ENCODE measurements around the gene A4GALT. TPM values are rescaled to one million over a fixed set of nuclear protein-coding genes. Genes with fewer than 3 reads are reported as not detected.

The A4GALT gene
- total RNA-seq, 2 donors from 2014 or later: 40.8 to 78.6 TPM

GRCh38 chr22:42643634-42644421, 76.8 kb downstream of the A4GALT start:
- Histone ChIP-seq H3K4me1 (peaks cover 0 to 88% of the 10 kb centered on the region in 2 donors), H3K4me3 (peak overlapping the region in 1 of 2 donors; percentile 38), H3K27me3 (no peaks in the 10 kb centered on the region), H3K27ac (peak overlapping the region; percentile 96 to 99), H3K36me3 (no peaks in the 10 kb centered on the region), H3K9me3 (no peaks in the 10 kb centered on the region)
- TF ChIP-seq, protein P1, sequence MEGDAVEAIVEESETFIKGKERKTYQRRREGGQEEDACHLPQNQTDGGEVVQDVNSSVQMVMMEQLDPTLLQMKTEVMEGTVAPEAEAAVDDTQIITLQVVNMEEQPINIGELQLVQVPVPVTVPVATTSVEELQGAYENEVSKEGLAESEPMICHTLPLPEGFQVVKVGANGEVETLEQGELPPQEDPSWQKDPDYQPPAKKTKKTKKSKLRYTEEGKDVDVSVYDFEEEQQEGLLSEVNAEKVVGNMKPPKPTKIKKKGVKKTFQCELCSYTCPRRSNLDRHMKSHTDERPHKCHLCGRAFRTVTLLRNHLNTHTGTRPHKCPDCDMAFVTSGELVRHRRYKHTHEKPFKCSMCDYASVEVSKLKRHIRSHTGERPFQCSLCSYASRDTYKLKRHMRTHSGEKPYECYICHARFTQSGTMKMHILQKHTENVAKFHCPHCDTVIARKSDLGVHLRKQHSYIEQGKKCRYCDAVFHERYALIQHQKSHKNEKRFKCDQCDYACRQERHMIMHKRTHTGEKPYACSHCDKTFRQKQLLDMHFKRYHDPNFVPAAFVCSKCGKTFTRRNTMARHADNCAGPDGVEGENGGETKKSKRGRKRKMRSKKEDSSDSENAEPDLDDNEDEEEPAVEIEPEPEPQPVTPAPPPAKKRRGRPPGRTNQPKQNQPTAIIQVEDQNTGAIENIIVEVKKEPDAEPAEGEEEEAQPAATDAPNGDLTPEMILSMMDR (IDR thresholded peaks at IDR 0.05): no peak
- DNase-seq (ENCODE audit: low spot score): no peak

DNA sequence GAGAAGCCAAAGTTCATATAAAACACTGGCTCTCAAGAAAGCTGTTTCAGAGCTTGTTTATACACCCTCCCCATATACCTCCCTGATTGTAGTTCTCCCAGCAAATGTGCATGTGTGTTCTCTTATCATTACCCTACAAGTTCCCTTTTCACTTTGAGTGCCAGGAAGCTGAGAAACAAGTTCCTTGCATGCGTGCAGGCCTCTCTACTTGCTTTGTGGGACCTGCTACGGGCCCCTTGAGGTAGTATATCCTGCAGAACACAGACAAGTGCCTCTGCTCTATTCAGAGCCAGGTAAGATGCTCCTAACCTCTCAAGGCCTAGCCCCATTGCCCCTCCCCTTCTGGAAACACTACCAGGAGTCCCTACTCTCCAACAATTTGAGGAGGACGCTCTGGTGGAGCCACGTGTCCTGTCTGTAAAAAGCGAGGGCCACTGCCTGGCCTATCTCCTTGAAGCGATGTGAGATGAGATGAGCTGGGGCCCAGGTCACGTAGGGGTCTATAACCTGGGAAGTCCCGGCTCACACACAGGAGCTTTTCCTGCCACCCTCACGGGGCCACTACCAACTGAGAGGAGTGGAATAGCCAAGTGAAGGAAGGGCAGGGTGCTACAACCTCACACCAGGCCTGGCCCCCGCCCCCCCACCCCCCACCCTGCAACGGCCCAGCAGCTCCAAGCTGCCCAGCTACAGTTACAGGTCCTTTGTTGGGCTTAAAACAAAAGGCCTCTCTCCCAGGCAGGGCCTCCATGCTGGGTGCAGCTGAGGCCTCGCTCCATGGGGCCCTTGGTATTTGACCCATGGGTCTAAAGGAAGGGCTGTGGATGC, 77.7 kb downstream of the A4GALT start:
- H3K9me3 ChIP-seq: no peaks in the 10 kb centered on the region
- no peak overlapping the region for H3K4me3 ChIP-seq
- DNase-seq (ENCODE audit: low spot score): no peak
- H3K27me3 ChIP-seq: no peaks in the 10 kb centered on the region
- peak overlapping the region; percentile 96 to 99 for H3K27ac ChIP-seq
- peaks cover 0 to 81% of the 10 kb centered on the region in 2 donors for H3K4me1 ChIP-seq
- TF ChIP-seq, protein P1 (IDR thresholded peaks at IDR 0.05): no peak
- no peaks in the 10 kb centered on the region for H3K36me3 ChIP-seq

Other genes starting within 250 kb of the A4GALT start
- 10 to 100 TPM; 12.9 to 19.4 TPM for gene RRP7A, start 201.1 kb downstream of the A4GALT start, total RNA-seq
- 1 to 10 TPM; 2.4 to 3.9 TPM for gene SERHL2, start 166.9 kb downstream of the A4GALT start, total RNA-seq
- 10 to 100 TPM; 20.2 to 29.5 TPM for gene POLDIP3, start 106.0 kb downstream of the A4GALT start, total RNA-seq
- gene ATP5MGL, start 80.3 kb downstream of the A4GALT start, total RNA-seq: not detected
- 100 to 1,000 TPM; 265 to 288 TPM for gene CYB5R3, start 71.5 kb downstream of the A4GALT start, total RNA-seq
- gene ARFGAP3, start 136.4 kb upstream of the A4GALT start, total RNA-seq: 10 to 100 TPM; 27.4 to 29.6 TPM